GM18907 (cell line): ENCODE data around the gene FAM83F.
"Not testable (repeated sequence)": the region's sequence is repeated elsewhere in the genome, so short reads cannot be mapped to it uniquely, and the experiment has no call there.

Experiments used
- ATAC-seq: cut with Tn5 transposase; IDR thresholded peaks from one replicate; pipeline ENCODE4 v1.9.1; 2021; ENCODE audit warnings: mild to moderate bottlenecking, moderate library complexity; ENCODE audit not compliant: unreplicated experiment

The FAM83F gene

DNA sequence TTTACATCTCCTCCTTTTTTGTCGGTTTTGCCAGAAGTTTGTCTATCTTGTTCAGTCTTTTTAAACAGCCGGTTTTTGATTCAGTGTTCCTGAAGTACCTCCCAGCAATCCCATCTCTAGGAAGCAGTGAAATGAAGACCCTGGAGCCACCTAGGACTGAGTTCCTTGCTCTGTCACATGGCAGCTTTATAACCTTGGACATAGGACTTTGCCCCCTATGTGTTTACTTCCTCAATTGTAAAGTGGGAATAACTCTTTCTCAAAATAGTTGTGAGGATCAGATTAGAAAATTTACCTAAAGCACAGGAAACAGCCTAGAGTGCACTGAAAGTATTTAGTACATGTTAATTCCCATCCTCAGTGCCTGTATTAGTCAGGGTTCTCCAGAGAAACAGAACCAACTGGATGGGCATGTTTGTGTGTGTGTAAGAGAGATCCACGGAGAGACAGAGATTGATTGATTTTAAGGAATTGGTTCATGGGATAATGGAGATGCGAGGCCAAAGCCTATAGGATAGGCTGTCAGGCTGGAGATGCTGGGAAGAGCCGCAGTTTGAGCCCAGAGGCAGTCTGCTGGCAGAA, 20.0 kb downstream of the FAM83F start:
- no peak for ATAC-seq

DNA sequence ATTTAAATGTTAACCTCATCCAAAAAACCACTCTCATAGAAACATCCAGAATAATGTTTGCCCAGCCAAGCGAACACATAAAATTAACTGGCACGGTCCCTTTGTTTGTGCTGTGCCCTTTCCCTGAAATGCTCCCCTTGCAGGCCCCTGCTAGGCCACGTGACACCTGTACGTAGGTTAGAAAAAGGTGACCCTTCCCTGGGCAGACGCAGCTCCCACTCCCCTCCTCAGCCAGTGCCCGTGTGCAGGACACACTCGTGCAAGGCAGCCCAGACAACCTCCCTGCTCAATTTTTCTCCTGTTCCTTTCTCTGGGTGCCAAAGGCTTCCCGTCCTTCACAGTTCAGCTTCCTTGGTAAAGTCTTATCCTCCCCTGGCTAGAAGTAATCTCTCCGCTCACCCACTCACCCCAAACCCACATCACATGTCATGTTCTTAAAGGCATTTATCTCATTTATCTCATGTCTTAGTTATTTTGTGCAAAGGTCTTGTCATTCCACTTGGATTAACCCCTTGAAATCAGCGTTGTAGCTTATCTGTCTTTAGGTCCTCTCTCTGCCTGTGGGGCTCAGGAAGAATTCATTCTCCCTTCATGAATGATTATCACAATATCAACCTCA, 20.7 kb downstream of the FAM83F start:
- ATAC-seq = no peak

DNA sequence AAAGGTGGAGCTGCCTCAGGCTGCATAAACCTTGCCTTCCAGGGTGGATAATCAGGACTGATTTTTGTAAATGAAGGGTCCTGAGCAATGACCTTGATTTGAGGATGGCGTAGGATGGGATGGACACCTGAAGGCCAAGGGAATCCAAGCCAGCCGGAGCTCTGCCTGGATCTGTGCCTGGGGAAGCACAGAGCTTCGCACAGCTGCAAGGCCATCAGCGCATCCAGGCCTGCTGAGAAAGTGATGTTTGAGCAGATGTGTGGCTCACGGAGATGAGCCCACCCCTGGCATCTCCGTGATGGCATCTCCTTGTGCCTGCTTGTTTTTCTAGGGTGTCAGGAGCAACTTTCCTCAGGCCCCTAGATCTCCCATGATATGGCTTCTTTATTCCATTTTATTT, 23.3 kb downstream of the FAM83F start:
- no peak for ATAC-seq

DNA sequence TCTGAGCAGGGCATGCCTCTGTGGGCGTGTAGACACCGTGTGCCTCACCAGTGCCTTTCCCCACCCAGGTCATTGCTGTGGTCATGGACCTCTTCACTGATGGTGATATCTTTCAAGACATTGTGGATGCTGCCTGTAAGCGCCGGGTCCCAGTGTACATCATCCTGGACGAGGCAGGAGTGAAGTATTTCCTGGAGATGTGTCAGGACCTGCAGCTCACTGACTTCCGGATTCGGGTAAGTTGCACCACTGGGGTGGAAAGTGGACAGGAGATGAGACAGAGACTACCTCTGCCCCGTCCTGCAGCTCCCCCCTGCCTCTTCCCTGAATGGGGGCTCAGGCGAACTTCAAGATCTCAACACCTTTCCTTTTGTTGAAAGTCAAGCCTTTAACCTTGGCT, 24.3 kb downstream of the FAM83F start:
- no peak for ATAC-seq

DNA sequence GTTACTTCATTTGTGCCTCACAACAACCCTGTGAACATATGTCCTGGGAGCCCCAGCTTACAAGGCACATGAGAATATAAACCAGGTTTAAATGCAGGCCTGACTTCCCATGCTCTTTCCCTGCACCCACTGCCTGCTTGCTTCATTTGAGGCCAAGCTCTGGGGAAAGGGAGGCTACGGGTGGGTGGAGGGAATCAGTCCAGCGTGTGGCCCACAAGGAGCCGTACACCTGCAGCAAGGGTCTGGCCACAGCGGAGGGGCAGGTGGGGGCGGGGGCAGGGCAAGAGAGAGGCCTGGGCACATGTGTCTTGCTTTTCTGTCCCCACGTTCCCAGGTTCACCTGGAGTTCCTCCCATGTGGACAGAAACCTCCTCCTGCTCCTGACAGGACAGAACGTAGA, 26.2 kb downstream of the FAM83F start:
- ATAC-seq = no peak

DNA sequence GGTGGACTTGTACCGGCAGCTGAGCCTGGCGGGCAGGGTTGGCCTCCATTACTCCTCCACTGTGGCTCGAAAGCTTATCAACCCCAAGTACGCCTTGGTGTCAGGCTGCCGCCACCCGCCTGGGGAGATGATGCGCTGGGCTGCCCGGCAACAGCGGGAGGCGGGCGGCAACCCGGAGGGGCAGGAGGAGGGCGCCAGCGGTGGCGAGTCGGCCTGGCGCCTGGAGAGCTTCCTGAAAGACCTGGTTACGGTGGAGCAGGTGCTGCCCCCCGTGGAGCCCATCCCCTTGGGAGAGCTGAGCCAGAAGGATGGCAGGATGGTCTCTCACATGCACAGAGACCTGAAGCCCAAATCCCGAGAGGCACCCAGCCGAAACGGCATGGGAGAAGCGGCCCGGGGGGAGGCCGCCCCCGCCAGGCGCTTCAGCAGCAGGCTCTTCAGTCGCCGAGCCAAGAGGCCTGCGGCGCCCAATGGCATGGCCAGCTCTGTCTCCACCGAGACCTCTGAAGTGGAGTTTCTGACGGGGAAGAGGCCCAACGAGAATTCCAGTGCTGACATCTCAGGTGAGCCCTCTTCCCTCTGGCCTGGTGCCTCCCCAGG, 26.7 kb downstream of the FAM83F start:
- ATAC-seq = no peak

DNA sequence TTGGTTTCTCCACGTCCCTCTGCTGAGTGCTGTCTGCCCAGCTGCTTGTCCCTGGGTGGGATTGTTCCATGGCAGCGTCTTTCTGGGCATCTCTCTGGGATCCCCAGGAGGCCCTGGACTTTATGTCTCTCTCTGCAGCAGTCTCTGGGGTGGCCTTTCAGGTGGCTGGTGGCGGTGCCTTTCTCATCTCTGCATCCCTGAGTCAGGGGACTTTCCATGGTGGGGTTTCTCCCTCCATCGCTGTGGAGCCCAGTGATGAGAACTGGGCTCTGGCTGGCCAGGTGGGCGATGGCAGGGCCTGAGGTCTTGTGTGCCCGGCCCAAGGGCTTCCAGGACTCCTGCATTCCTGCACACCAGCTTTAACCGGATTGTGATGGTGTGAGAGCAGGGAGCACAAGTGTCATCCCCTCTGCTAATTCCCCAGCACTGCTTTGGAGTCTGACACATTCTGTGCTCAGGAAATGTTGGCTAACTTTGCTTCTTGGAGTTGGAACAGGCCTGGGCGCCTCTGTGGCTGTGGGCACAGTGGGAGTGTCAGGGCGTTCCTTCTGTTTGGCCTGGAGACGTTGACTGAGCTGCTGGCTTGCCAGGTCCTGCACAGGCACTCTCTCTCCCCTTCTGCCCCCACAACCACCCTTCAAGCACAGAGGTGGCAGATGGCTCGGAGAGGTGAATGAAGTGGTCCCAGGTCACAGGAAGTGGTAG, 27.9 kb downstream of the FAM83F start:
- no peak for ATAC-seq

DNA sequence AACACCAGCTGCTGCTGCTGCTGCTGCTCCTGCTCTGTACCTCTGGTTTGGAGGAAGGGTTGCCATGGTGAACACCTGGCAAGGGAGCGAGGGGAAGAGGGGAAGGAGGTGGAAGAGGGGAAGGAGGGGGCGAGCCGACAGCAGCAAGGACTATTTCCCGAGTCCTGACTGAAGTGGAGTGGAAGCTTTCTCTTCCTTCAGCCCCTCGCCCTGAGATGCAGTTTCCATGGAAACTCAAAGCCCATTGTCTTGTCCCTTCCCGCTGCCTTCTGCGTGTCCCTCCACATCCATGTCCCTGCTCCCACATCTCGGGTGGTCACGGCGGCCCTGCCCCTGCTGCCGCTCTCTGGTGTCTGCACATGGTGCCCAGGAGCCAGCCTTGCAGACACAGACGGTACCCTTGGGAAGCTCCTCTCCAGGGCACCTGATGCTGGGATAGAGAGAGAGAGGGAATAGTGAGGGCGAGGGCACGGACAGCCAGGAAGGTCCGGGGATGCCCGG, 28.6 kb downstream of the FAM83F start:
- no peak for ATAC-seq

DNA sequence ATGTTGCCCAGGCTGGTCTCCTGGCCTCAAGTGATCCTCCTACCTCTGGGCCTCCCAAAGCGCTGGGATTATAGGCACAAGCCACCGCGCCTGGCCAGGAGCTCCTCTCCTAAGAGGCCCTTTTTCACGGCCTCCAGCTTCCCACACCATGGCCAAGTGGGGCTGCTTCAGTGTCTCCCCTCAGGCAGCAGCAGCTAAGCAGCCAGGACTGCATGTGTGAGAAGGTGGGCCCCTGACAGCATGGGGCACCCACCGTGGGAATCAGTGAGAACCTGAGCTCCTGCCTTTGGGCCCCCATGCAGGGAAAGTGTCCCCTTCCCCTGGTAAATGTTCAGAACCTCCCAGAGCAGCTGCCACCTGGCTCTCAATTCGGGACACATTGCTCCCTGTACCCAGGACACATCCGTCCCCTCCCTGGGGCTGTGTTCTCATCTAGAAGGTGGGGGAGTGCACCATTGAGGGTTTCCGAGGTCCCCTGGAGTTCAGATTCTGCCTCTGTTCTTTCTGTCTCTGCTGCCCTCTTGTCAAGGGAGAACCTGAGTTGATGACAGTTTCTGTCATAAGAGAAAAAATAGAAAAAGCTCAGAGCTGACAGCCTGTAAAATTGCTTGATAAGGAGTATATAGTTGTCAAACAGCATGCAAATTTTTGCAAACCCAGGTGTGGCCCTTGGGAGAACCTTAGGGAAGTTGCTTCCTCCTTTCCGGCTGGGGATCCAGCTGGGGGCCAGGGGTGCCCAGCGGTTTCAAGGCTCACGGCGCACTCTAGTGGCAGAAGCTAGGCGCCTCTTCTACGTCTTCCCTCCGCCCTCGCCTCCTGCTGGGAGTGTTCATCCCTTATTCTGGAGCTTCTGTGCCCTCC, 29.7 kb downstream of the FAM83F start:
- ATAC-seq = no peak

DNA sequence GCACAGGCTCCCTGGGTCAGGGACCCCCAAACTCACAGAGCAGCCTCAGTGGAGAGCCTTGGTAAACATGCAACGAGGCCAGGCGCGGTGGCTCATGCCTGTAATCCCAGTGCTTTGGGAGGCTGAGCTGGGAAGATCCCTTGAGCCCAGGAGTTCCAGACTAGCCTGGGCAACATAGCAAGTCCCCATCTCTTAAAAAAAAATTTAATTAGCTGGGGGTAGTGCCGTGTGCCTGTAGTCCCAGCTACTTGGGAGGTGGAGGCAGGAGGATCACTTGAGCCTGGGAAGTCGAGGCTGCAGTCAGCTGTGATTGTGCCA, 30.3 kb downstream of the FAM83F start:
- not testable (repeated sequence) for ATAC-seq

DNA sequence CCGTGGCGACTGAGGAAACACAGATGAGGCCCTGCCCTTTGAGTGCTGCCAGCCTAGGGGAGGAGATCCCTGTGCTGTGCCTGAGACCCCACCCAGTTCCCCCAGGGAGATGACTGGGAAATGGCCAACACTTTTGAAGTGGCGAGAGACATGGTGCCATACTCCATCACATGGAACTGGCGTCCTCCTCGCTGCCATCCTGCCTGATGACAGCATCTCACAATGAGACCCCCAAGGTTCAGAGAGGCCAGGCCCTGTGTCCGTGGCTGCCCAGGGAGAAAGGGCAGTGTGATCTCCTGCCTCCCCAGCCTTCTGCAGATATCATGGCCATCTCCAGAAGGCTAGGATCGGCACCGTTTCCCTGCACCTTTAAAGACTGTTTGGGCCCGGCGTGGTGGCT, 31.1 kb downstream of the FAM83F start:
- ATAC-seq = no peak

DNA sequence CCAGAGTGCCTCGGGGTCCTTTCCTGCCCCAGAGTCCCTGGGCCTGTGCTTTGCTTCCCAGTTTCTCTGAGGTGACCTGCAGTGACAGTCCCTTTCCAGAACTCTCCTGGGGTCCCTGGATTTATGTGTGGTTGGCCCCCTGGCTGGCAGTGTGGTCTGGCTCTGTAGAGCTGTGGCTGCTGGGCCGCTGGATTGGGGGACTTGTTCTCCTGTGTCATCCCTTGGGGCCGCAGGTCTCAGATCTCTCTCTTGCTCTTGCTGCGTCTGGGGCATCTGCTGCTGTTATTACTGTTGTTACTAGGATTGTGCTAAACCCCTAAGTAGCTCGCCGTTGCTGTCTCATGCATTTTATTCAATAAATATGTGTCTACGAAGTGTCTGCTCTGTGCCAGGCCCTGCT, 31.9 kb downstream of the FAM83F start:
- ATAC-seq = no peak

DNA sequence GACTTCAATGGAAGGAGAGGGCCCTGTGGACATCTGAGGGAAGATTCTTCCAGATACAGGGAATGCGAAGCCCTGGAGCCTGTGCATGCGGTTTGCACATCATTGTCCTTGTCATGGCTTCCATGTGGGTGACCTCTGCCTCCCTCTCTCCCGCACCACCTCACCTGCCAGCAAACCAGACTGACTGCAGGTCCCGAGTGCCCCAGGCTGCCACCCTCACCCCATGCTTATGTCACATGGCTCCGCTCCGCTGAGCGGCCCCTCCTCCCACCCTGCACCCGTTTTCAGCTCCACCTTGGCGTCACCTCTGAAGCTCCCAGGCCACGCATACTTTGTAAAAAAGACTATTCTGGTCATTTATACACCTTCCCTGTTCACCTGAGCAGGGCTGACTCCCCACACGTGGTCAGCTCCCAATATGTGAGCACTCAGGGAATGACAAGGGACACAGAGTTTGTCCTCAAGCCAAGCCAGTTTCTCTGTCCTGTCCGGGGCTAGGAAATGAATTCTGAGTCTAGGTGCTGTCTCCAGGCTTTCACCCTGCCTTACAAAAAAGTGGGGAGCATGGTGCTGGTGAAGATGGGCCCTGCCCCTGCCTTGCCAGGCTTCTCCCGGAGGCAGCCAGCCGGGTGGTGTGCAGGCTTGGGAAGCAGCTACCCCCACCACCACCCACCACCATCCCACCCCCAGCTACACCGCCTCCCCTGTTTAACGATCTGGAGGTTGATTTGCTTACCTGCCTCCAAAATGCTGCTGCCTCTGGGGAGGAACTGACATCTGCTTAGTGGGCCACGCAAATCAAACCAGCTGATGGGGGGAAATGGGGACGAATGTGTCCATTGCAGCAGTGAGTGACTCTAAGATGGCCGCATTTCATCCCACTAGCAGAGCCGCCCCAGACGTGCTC, 32.7 kb downstream of the FAM83F start:
- no peak for ATAC-seq

DNA sequence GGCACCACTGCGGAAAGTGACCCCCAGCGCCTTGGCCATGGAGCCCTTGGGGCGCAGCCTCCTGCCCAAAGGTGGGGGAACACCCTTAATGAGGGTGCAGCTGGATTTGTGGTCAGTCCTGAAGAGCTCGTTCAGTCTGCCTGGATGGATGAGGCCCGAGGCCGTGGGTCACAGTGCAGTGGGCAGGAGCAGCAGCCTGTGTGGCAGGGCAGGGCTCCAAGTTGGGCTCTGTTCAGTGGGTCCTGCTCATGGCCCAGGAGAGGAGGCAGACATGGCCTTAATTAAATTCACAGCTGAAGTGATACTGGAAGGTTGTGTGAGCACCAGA, 33.3 kb downstream of the FAM83F start:
- no peak for ATAC-seq

DNA sequence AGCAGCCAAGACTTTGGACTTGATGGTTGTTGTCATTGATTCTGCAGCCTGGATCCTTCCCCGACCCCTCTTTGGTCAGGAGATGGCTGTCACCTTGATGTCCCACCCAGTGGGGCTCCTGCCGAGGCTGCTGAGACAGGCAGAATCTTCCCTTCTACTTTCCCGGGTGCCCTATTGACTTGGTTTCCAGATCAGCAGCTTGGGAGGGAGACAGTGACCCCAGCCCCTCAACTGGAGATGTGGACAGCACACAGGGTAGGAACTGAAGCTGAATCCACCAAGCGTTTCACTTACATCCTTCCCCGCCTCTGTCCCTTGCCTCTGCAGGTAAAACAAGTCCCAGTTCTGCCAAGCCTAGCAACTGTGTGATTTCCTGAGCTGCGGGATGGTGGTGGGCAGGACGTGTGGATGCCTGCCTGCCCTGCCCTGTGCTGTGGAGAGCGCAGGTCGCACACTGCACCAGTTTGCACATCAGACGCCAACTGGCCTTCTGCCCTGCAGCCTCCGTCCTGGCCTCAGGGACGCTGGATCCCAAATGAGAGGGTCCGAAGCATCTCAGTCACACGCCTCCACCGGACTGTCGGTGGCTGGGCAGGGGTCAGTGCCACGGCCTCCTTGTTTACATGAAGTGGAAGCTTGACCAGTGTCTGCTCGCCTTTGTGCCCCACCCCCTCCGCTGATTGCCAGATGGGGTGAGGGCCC, 34.6 kb downstream of the FAM83F start:
- ATAC-seq = no peak

DNA sequence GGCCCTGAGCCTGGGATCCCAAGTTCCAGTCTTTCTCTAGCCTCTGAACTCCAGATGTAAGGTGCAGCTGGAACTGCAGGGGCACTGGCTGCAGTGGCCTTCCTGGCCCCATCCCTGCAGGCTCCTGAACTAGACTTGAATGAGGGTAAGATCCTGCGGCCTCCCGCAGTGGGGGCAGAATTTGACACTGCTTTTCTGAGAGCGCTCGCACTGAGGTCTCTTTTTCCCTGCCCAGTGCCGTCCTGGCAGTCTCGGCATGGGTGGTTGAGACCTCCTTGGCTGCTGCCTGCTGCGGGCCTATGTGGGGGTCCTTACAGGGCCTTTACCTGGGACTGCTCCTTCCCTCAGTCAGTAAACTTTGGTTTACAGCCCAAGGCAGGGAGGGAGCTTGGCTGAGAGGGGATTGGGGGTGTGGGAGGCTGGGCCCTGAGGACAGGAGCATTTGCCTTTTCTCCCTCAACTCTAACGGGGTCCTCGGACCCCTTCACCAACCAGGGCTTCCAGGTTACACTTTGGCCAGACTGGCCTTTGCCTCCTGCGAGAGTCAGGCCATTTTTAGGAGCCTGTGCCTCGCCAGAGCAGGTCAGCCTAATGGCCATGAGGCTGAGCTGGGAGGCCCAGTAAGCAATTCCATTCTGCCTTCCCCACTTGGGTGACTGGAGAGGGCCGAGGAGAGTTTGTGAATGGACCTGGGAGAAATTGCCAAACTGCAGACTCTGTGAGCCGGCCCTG, 35.4 kb downstream of the FAM83F start:
- ATAC-seq = no peak

DNA sequence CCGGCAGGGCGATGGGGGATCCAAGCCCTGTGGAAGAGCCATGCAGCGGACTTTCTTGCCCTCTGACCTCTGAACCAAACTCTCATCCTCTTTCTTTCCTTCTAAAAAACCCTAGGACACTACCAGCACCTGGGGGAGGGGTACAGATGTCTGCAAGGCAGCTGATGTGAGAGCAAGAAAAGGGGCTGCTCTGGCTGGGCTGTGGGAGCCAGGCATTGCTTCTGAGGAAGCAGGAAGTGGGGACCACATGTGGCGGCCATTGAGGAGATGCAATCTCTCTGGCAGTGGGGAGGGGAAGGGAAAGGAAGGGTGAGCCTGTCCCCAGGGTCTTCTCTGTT, 36.0 kb downstream of the FAM83F start:
- no peak for ATAC-seq

DNA sequence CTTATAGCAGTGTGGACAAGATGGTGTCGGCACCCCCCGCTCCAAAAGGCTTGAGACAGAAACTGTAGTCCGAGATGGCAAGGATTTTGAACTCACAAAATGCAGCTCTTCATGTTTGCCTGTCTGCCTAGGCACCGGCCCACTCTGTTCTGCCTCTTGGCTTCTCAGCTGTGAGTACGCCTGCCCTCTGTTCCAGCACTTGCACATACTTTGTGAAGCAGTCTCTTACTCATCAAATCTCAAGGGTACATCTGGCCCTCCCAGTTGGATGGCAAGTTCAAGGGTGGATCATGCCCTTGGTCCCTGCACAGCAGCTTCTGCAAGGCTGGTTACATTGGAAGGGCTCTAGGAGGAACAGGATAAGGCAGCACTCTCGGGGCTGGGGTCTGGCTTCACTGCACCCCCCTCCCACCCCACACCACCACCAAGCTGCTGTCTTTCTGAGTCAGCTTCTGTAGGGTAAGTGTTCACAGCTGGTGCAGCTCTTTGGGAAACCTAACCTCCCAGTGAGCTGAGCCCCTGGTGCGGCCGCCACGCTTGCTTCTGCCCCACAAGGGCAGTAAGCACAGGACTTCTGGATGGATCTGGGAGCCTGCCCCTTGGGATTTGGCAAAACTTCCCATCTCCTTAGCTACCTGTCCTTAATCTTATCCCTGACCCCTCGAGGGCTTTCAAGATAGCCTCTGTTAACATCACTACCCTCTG, 37.2 kb downstream of the FAM83F start:
- no peak for ATAC-seq
